Naive B cell (primary cell): ENCODE results near the gene CHMP4B. TPM values are rescaled to one million over a fixed set of nuclear protein-coding genes. Genes with fewer than 3 reads are reported as not detected.

Experiments used
- ATAC-seq, 2 donors: fragments of 150-1000 bp; cut with Tn5 transposase; 2 replicates each; pipeline ENCODE4 v1.10.0; 2021; ENCODE audit warnings: low read depth in 2 of 2, mild to moderate bottlenecking in 2 of 2, moderate library complexity in 2 of 2
- DNase-seq: peaks from one replicate; pipeline ENCODE4 v3.0.0; 2022
- H3K27ac Mint-ChIP-seq, 6 donors: one replicate each; pipeline ENCODE4 v1.8.0; 2020 to 2022; ENCODE audit warnings: mild to moderate bottlenecking in 6 of 6, mixed read lengths in 6 of 6, moderate library complexity in 5 of 6, inconsistent platforms in 2 of 6
- H3K27me3 Mint-ChIP-seq, 3 donors: one replicate each; pipeline ENCODE4 v1.8.0; 2021 to 2022; ENCODE audit warnings: mixed read lengths in 3 of 3, mild to moderate bottlenecking in 1 of 3
- H3K36me3 Mint-ChIP-seq, 2 donors: one replicate each; pipeline ENCODE4 v1.8.0; 2020 to 2022; ENCODE audit warnings: mixed read lengths in 2 of 2, inconsistent platforms in 1 of 2, mild to moderate bottlenecking in 1 of 2
- H3K4me1 Mint-ChIP-seq, 3 donors: one replicate each; pipeline ENCODE4 v1.8.0; 2020 to 2022; ENCODE audit warnings: mixed read lengths in 3 of 3, inconsistent platforms in 1 of 3, mild to moderate bottlenecking in 1 of 3, moderate library complexity in 1 of 3
- H3K4me3 Mint-ChIP-seq, 8 donors: one replicate each; pipeline ENCODE4 v1.8.0; 2020 to 2022; ENCODE audit warnings: mild to moderate bottlenecking in 8 of 8, mixed read lengths in 8 of 8, moderate library complexity in 8 of 8, inconsistent platforms in 2 of 8
- H3K9me3 Mint-ChIP-seq, 7 donors: one replicate each; pipeline ENCODE4 v1.8.0; 2020 to 2022; ENCODE audit warnings: mixed read lengths in 7 of 7, mild to moderate bottlenecking in 5 of 7, inconsistent platforms in 2 of 7, moderate library complexity in 1 of 7
- polyA plus RNA-seq, 6 donors: library from polyadenylated mRNA; unstranded; fragments of 300-500 nt; fragmentation: Illumina TruSeq; gene quantifications; one replicate each; pipeline ENCODE4 v1.2.3, GENCODE V29; 2021; ENCODE audit warnings: low read depth in 6 of 6

The CHMP4B gene
- polyA plus RNA-seq, 6 donors from 2014 or later, result 1.3 to 8.0 (median 7.2) TPM

GRCh38 chr20:33827634-33828325 is 16.6 kb downstream of the CHMP4B start:
- H3K27ac Mint-ChIP-seq, result peak overlapping the region; percentile 58 to 91 (median 82)
- peaks cover 67 to 83% (median 79%) of the 10 kb centered on the region in 3 donors for H3K4me1 Mint-ChIP-seq
- H3K9me3 Mint-ChIP-seq, result no peaks in the 10 kb centered on the region
- H3K27me3 Mint-ChIP-seq, result no peaks in the 10 kb centered on the region
- H3K4me3 Mint-ChIP-seq, result peak overlapping the region in 3 of 8 donors; percentile 4 to 68 (median 25)
- DNase-seq, result no peak
- ATAC-seq, result no peak
- peaks cover 0 to 6% of the 10 kb centered on the region in 2 donors for H3K36me3 Mint-ChIP-seq

- ATAC-seq (no peak), DNase-seq (no peak)
- peaks cover 73 to 84% (median 84%) of the 10 kb centered on the region in 3 donors for H3K4me1 Mint-ChIP-seq
- H3K27ac Mint-ChIP-seq, result peak overlapping the region; percentile 58 to 91 (median 82)
- H3K27me3 Mint-ChIP-seq, result no peaks in the 10 kb centered on the region
- H3K4me3 Mint-ChIP-seq, result peak overlapping the region in 5 of 8 donors; percentile 10 to 68 (median 25)
- peaks cover 3 to 6% of the 10 kb centered on the region in 2 donors for H3K36me3 Mint-ChIP-seq
- no peaks in the 10 kb centered on the region for H3K9me3 Mint-ChIP-seq
These were observed 17.2 kb downstream of the CHMP4B start for GRCh38 chr20:33828326-33828844.

- DNase-seq, result no peak
- no peaks in the 10 kb centered on the region for H3K27me3 Mint-ChIP-seq
- peaks cover 9 to 10% of the 10 kb centered on the region in 2 donors for H3K36me3 Mint-ChIP-seq
- peak overlapping the region in 5 of 6 donors; percentile 30 to 91 (median 87) for H3K27ac Mint-ChIP-seq
- peaks cover 76 to 85% (median 80%) of the 10 kb centered on the region in 3 donors for H3K4me1 Mint-ChIP-seq
- H3K9me3 Mint-ChIP-seq, result no peaks in the 10 kb centered on the region
- no peak for ATAC-seq
- H3K4me3 Mint-ChIP-seq, result no peak overlapping the region
These were observed 17.9 kb downstream of the CHMP4B start for GRCh38 chr20:33828967-33829560.

- H3K4me1 Mint-ChIP-seq, result peaks cover 70 to 83% (median 76%) of the 10 kb centered on the region in 3 donors
These were observed 18.5 kb downstream of the CHMP4B start for GRCh38 chr20:33829636-33830035.

GRCh38 chr20:33830371-33830770 is 19.2 kb downstream of the CHMP4B start:
- no peaks in the 10 kb centered on the region for H3K27me3 Mint-ChIP-seq
- peak overlapping the region in 4 of 6 donors; percentile 3 to 88 (median 40) for H3K27ac Mint-ChIP-seq
- peaks cover 9 to 15% of the 10 kb centered on the region in 2 donors for H3K36me3 Mint-ChIP-seq
- peak overlapping the region in 1 of 8 donors; percentile 26 for H3K4me3 Mint-ChIP-seq
- no peak for ATAC-seq
- no peak for DNase-seq
- H3K9me3 Mint-ChIP-seq, result no peaks in the 10 kb centered on the region
- H3K4me1 Mint-ChIP-seq, result peaks cover 68 to 76% (median 72%) of the 10 kb centered on the region in 3 donors

More at GRCh38 chr20:33829636-33830035, 18.5 kb downstream of the CHMP4B start:
- Mint-ChIP-seq H3K27ac (peak overlapping the region in 5 of 6 donors; percentile 4 to 88 (median 33)), H3K27me3 (no peaks in the 10 kb centered on the region), H3K9me3 (no peaks in the 10 kb centered on the region), H3K36me3 (peaks cover 9 to 10% of the 10 kb centered on the region in 2 donors), H3K4me3 (no peak overlapping the region)
- DNase-seq (no peak), ATAC-seq (no peak)

GRCh38 chr20:33832103-33832804 is 21.1 kb downstream of the CHMP4B start:
- Mint-ChIP-seq H3K27me3 (no peaks in the 10 kb centered on the region), H3K4me1 (peaks cover 68 to 76% (median 72%) of the 10 kb centered on the region in 3 donors), H3K4me3 (no peak overlapping the region), H3K9me3 (no peaks in the 10 kb centered on the region), H3K36me3 (peaks cover 9 to 15% of the 10 kb centered on the region in 2 donors), H3K27ac (no peak overlapping the region)
- DNase-seq (no peak), ATAC-seq (no peak)

- DNase-seq (no peak), ATAC-seq (no peak)
- Mint-ChIP-seq H3K36me3 (peaks cover 9 to 15% of the 10 kb centered on the region in 2 donors), H3K27ac (peak overlapping the region in 3 of 6 donors; percentile 48 to 63 (median 61)), H3K4me3 (no peak overlapping the region), H3K27me3 (no peaks in the 10 kb centered on the region), H3K4me1 (peaks cover 69 to 76% (median 72%) of the 10 kb centered on the region in 3 donors), H3K9me3 (no peaks in the 10 kb centered on the region)
These were observed 22.2 kb downstream of the CHMP4B start for GRCh38 chr20:33833333-33833732.

- peaks cover 9 to 15% of the 10 kb centered on the region in 2 donors for H3K36me3 Mint-ChIP-seq
- peaks cover 62 to 76% (median 75%) of the 10 kb centered on the region in 3 donors for H3K4me1 Mint-ChIP-seq
- no peaks in the 10 kb centered on the region for H3K27me3 Mint-ChIP-seq
- ATAC-seq (no peak), DNase-seq (no peak)
- H3K27ac Mint-ChIP-seq, result peak overlapping the region in 1 of 6 donors; percentile 42
- H3K9me3 Mint-ChIP-seq, result no peaks in the 10 kb centered on the region
- no peak overlapping the region for H3K4me3 Mint-ChIP-seq
These were observed 24.5 kb downstream of the CHMP4B start for GRCh38 chr20:33835615-33836172.

GRCh38 chr20:33836277-33836676 is 25.1 kb downstream of the CHMP4B start:
- Mint-ChIP-seq H3K27ac (peak overlapping the region in 3 of 6 donors; percentile 36 to 86 (median 52)), H3K27me3 (no peaks in the 10 kb centered on the region), H3K4me3 (no peak overlapping the region), H3K4me1 (peaks cover 67 to 82% (median 79%) of the 10 kb centered on the region in 3 donors), H3K36me3 (peaks cover 9 to 15% of the 10 kb centered on the region in 2 donors), H3K9me3 (no peaks in the 10 kb centered on the region)
- no peak for ATAC-seq
- DNase-seq, result no peak

GRCh38 chr20:33837096-33837830 is 26.1 kb downstream of the CHMP4B start:
- ATAC-seq (peak in 1 of 2 donors; percentile 41), DNase-seq (no peak)
- Mint-ChIP-seq H3K4me3 (peak overlapping the region in 5 of 8 donors; percentile 8 to 63 (median 59)), H3K27ac (peak overlapping the region in 5 of 6 donors; percentile 36 to 91 (median 72)), H3K4me1 (peaks cover 73 to 84% (median 81%) of the 10 kb centered on the region in 3 donors), H3K27me3 (no peaks in the 10 kb centered on the region), H3K36me3 (peaks cover 9 to 10% of the 10 kb centered on the region in 2 donors), H3K9me3 (no peaks in the 10 kb centered on the region)

- DNase-seq (no peak), ATAC-seq (no peak)
- Mint-ChIP-seq H3K4me1 (peaks cover 78 to 90% (median 88%) of the 10 kb centered on the region in 3 donors), H3K27ac (peak overlapping the region in 4 of 6 donors; percentile 37 to 86 (median 66)), H3K27me3 (no peaks in the 10 kb centered on the region), H3K4me3 (peak overlapping the region in 3 of 8 donors; percentile 8 to 27 (median 10)), H3K9me3 (no peaks in the 10 kb centered on the region), H3K36me3 (peaks cover 7 to 9% of the 10 kb centered on the region in 2 donors)
These were observed 27.1 kb downstream of the CHMP4B start for GRCh38 chr20:33838035-33838864.
